HG03108 (cell line): ENCODE results near the gene SORCS2.

Experiments used
- ATAC-seq: cut with Tn5 transposase; IDR thresholded peaks from one replicate; pipeline ENCODE4 v1.9.1; 2021; ENCODE audit warnings: moderate library complexity; ENCODE audit not compliant: unreplicated experiment

Gene SORCS2

DNA sequence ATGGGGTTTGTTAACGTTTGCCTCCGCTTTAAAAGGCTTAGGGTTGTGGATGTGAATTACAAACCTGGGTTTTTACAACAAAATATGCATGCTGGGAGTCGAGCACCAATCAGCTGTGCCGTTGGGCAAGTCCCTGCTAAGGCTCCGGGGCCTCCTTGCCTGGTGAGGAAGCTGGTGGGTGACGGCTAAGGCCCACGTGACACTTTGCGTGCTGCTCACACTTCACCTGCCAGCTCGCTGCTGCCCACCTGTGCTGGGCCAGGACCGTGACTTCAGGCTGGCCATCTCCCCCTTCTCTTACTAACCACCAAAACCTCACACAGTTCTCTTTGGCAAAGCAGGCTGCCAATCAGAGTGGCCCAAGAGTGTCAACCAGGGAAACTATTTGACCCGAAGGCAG is 569.0 kb downstream of the SORCS2 start:
- no peak for ATAC-seq

DNA sequence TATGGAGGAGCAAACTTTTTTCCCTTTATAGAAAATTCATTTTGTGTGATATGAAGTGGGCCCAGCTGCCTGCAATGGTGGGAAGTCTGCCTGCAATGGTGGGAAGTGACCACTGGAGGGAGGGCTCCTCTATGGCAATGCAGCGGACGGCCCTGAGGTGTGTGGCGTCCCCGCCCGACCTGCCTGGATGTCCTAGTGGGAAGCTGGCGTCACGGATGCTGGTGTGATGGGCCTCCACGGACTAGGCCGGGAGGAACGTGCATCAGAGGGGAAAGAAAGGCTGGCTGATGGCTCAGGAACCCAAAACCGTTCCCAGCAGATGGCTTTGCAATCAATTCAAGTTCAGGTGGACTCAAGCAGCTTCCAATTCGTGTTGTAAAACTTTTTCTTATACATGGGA is 569.4 kb downstream of the SORCS2 start:
- ATAC-seq, result peak; percentile 77

DNA sequence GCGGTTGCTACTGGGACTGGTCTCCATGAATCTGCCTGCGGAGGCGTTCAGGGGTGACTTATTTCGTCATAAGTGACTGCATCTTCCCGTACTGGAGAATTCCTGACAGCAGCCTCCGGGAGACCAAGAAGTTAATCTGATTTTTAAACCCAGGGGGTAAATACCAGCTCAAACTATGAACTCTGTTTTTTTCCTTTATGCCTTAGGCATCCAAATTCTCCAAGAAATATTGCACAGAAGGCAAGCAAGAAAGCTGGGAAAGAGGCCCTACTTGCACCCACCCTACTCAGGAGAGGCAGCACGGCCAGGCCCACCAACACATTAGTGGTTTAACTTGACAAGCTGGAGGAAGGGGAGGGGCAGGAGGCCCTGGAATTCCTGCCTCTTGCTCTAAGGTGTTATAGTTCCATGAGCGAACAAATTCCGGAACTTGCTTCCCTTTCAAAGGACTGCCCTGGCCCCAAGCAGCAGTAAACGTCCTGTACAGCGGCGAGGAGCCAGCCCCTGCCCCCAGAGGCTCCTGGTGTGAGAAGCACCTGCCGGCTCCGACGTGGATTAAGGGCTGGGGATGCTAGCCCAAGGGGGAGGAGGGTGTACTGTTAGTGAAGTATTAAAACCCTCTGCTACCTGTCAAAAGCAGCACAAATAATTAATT is 570.2 kb downstream of the SORCS2 start:
- no peak for ATAC-seq

DNA sequence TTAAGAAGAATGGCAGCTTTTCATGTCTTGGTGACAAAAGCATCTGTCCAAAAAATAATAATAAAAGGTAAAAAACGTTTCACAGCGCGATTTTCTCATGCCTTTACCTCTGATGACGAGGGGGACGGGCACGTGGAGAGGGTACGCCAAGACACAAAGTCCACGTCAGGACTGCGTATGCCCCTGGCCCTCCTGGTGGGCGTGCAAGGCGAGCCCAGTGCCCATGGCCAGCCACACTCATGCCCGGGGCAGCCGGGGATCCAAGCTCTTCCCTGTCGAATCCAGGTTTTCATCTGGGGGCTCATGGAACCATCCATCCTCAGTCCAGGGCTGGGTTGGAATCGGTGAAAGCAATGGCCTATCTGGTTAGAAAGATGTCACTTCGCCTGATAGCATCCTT is 570.8 kb downstream of the SORCS2 start:
- no peak for ATAC-seq

DNA sequence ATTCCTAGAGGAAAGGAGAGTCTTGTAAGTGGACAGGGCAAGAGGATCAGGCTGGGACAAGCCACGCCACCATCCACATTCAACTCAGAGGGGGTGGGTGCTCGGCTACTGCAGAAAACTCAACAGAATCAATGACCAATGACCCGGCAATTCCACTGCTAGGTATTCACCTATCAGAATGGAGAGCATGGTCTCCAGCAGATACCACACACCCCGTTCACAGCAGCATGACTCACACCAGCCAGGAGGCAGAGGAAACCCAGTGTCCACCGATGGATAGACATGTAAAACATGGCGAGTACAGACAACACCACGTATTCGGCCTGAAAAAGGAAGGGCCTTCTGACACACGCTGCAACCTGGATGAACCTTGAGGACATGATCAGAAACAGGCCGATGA is 571.5 kb downstream of the SORCS2 start:
- no peak for ATAC-seq

DNA sequence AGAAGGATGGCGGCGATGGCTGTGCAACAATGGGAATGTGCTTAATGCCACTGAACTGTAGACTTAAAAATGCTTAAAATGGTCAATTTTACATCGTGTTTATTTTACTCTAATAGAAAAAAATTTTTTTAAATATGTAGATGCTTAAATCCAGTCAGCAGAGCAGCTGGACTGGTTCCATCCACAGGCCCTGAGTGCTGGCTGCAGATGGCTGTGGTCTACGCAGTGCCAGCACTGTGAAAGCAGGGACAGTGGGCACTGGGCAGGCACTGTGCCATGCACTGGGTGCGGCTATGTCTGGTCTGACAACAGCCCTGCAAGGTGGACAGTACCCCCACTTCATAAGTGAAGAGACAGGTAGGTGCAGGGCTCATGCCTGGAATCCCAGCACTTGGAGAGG is 572.1 kb downstream of the SORCS2 start:
- no peak for ATAC-seq

DNA sequence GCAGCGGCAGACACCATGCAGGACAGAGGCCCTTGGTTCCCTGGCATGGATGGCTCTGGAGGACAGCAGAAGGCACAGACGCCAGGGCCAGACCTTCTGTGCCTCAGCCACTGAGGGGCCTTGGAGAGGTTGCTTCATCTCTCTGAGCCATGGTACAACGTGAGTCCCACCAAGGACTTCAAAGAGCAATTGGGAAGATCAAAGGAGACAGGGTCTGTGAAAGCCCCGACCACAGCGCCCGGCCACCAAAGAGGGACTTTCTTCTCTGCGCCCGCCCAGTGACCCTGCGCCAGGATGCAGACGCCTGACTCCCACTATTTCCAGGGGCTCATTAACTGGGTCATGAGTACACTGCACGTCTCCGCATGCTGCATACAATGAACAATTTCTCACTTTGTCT is 573.3 kb downstream of the SORCS2 start:
- ATAC-seq, result no peak

DNA sequence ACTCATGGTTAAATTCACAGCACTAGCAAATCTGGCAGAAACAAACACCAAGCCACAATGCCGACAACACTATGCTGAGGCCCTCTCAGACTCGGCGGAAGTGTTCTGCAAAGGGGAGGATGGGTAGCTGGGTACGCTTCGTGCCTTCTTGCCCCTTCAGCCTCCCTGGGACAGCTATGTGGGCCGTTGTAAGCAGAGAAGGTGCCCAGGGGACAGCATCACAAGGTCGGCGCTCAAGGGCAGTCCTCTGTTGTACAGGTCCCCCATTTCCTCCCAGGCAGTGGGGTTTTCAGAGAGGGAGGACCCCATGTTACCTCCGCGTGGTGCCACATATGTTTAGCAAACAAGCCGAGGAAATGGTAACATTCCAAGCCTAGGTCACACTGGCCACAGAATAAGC is 573.7 kb downstream of the SORCS2 start:
- ATAC-seq, result no peak

DNA sequence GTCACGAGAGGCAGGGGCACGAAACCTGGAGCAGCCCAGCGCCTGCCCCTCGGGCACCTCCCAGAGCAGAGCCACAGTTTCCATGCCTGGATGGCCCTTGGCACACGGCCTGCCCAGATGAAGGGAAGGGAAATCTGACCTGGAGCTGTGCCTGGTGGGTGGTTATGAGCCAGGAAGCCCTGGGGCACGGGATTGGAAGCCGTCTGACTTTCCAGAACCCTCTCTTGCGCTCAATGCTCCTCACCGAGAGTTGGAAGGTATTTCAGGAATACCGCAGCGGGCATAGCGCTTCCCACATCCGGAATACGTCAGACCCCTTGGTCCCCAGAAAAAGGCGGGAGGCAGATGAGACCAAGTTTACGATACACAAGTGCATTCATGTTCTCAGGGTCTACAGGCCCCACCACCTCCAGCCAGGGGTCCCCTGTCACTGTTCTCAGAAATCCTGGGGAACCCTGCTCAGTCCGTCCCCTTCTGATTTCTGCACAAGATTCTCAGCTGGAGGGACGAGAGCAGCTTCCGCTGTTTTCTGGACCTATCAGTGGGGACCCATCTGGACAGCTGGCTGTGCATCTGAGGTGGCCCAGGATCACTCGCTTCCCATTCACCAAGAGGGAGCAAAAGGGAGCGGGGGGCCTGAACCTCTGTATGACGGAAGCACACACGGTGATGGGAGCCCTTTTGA is 574.5 kb downstream of the SORCS2 start:
- ATAC-seq, result no peak

DNA sequence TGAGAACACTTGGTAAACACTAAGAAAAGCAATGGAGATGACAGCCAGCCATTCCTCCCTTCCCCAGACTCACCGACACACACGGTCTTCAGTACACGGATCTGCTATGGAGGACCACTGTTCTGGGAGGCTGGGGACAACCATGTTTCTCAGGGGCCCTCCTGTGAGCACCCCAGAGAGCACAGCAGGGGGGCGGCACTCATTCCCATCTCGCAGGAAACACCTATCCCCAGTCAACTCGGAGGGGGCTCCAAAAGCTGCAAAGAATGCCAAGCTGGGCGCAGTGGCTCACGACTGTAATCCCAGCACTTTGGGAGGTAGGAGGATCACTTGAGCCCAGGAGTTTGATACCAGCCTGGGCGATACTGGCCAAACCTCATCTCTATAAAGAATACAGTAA is 575.2 kb downstream of the SORCS2 start:
- ATAC-seq, result no peak

DNA sequence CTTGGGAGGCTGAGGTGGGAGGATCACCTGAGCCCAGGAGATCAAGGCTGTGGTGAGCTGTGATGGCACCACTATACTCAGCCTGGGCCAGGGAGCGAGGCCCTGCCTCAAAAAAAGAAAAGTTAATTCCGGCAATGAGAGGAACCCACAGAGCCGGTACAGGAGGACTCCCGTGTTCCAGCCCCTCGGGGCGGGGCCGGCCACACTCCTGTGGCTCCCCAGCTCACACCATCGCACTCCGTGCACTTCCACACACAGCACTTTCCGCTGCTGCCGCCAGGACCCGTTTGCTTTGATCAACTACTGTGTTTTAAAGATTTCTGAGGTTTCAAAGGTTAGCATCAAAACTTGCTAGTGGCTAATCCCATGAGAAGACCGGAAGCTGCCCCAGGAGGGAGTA is 575.6 kb downstream of the SORCS2 start:
- no peak for ATAC-seq

DNA sequence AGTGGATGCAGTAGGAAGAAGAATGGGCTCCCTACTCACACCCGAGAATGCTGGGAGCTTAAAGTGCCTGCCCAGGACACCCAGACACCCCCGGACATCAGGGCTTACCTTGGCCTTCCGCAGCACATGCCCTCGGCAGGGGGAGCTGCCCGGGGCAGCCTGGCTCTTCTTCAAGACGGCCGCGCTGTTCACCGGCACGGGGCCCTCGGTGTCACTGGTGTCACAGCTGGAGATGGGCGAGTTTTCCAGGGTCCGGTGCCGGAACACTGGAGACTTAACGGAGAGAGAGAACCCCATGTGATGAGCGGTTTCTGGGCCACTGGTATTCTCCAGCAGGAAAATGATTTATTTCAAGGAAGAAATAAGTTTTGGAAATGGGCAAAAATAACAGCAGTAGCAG is 576.4 kb downstream of the SORCS2 start:
- ATAC-seq, result no peak

DNA sequence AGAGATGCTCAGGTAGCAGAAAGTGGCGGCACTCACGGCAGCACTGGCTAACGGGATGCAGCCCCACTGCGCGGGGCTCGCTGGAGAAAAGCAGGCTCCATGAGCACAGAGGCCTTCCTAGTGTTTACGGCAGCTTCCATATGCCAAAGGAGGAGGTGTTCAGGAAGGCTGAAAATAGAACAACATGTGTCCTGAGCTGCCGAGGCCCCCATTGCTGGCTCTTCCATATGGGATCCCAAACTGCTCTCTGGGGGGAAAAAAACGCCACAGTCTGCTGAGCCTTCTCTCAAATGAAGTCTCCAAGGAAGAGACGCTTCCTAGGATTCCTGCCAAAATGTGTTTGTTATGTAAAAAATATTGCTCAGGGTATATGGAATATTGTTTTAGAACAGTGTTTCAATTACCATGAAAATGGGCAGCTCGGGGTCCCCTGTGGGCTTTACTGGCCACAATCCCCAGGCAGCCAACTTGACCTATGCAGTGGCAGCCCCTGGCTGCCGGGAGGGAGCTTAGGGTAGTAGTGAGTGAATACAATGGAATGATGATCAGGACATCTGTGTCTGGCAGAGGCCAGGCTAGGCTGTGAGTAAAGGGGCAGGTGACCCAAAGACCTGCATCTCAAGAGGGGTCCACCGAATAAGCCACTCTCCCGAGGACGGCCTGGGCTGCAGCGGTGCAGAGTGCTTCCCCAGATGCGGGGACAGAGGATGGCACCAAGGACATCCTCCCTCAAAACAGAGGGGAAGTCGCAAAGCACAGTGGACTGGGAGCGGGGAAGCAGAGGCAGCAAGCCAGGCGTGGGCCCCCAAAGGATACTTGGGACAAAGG is 577.3 kb downstream of the SORCS2 start:
- ATAC-seq, result no peak

DNA sequence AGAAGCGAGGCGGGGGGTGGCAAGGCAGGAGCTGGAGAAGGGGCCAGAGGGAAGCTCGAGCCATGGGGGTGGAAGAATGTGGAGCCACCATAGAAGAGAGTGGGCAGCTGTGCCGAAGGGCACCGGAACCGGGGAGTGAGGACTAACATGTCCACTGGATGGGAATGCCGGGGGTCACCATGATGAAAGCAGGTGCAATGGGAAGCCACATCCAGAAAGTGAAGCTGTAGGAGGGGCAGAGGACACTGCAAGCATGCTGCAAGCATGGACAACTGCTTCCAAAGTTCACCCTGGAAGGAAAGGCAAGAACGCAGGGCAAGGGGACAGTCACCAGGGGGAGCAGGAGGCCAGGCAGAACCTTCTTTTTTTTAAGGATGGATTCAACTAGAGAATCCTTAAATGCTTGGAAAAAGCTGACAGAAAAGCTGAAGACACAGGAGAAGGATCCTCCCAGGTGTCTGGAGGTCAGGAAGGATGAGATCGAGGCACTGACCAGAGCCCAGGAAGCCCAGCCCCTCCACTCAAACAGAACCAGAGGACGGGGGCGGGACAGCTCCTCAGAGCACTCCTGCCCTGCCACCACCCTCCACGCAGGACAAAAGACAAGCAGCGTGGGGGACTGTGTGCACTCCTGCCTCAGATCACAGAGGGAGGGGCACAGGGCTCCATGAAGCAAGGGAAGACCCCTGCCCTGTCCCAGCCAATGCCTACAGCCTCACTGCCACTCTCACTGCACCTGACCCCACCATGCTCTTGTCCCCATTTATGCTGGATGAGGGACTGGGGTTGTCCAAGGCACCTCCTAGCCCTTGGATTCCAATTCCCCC is 578.1 kb downstream of the SORCS2 start:
- ATAC-seq, result no peak

DNA sequence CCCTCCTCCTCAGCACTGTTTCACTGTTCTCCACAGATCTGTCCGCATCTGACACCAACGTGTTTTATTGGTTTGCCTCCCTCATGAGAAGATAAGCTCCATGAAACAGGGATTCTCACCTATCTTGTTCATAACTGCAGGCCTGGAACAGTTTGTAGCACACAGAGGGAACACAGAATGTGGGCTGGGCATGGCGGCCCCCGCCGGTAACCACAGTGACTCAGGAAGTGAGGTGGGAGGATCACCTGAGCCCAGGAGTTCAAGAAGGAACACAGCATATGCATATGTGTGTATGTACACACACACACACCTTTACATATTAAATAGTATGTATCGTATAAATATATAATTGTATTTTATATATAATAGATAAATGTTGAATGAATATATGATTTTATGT is 578.7 kb downstream of the SORCS2 start:
- no peak for ATAC-seq

DNA sequence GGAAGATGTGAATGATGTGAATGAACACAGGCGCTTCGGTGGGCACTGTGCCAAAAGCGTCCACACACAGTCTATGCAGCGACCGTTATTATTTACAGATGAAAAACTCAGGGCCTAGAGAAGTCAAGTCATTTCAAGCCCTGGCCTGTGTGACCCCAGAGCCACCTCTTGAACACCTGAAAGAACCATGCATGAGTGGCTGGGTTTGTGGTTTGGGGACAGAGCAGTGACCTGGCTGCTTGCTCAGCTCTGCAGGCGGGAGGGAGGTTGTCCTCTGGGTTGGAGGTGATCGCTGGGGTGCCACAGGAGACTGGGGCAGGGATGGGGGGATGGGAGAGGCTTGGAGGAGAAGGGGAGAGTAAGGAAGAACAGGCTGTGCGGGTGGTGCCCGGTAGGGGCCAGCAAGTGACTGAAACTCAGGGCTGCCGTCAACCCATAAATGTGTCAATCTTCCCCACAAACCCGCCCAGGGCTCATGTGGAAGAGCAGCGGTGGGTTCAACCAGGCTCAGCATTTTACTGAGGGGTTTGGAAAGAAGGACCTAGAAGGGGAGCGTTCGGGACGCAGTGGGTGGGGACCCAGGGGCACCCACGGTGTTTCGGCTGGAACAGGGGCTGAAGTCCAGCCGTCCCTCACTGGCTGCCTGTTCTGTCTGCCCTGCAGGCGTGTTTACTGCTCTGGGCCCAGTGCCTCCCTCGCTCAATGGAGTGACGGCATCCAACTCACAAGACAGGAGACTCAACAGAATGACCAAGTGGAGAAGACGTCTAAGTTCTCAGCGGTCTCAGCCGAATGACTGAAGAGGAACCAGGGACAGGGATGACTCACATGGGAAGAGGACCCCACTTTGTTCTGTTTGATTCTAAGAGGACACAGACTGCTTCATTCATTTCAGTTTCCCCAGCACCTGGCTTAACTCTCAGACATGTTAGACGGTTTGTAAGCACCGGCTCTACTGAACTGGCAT is 579.5 kb downstream of the SORCS2 start:
- ATAC-seq, result peak; percentile 93

DNA sequence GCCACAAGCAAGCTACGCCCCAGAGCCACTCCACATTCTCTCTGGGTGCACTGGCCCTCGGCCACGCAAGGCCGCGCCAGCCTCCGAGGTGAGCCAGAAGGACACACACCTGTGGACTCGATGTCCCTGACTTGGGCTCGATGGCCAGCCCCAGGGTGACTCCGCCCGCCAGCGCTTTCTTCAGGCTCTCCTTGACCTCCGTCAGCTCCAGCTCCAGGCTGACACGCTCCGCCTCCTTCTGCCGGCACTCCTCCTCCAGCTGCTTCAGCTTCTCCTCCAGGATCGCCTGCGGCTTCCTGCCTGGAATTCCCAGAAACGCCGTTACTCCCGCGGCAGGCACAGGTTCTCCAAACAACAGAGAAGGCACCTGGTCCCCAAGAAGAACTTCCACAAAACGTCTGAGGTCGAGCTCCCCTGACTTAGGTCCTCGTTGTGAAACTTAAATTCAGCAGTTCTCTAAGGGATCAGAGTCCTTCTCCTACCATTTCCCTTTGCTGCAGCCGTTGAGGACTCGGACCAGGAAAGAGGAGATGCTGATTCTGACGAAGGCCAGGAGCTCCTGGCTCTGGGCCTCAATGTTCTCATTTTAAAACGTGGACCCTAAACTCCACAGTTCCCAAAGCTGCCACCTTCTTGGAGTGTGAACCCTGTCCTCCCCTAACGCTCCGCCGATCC is 580.5 kb downstream of the SORCS2 start:
- ATAC-seq, result no peak

DNA sequence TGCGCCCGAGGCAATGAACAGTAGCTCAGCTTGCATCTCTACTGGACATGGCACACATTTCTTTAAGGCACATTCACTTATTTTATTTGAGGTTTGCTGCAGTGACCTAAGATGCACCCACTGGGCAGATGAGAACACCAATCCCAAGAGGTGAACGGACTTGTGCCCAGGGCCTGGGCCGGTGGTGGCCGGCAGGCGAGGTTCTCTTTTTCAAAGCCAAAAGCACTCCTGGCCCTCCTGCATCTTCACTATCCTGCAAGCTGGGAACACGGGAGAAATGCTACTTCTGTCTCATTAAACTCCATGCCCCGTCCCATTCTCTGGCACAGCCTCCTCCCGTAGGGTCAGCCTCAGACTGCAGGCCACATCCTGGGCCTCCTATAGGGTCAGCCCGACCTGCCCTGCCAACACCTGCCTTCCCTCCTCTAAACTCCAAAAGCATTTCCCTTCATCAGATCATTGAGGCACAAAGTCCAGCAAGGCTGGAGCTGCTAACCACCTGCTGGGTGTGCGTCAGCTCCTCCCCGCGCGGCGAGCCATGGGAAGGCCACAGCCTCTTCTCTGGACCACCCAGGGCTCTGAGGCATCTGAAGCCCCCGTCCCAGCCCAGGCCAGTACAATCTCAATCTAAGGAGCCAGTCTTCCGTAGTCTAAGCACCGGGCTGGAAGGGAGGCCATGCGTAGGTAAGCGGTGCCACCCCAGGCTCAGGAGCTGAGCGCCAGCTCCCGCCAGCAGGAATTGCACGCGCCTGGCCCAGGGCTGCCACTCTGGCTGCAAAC is 581.3 kb downstream of the SORCS2 start:
- no peak for ATAC-seq
